ENCODE results near the gene PRKAR2A.

DNA sequence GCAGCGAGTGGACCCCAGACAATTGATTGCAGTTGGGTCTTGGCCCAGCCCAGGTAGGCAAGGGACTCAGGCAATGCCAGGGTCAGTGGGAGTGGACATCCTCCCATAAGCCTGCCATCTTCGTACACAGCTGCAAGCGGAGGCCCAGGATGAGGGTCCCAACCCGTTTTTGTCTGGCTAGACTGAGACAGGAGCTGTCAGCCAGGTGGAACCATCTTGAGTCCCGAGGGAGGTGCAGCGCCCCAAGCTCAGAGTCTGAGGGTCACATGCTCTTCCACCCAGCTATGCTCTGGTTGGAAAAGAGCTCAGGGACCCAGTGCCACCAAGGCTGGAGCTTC, 108.1 kb downstream of the PRKAR2A start:
- TF ChIP-seq POLR2AphosphoS5 (IDR thresholded peaks at IDR 0.05) (no peak), EZH2 (IDR thresholded peaks at IDR 0.05; ENCODE audit: borderline replicate concordance, insufficient read depth, low read length, poor library complexity, severe bottlenecking) (no peak), SMC3 (conservative IDR thresholded peaks at IDR 0.05; ENCODE audit: poor library complexity) (no peak), TAF1 (IDR thresholded peaks at IDR 0.05; ENCODE audit: low read depth) (no peak), EP300 (conservative IDR thresholded peaks at IDR 0.05; ENCODE audit: poor library complexity, severe bottlenecking) (no peak), RAD21 (conservative IDR thresholded peaks at IDR 0.05) (no peak)
- TF ChIP-seq, protein P1, sequence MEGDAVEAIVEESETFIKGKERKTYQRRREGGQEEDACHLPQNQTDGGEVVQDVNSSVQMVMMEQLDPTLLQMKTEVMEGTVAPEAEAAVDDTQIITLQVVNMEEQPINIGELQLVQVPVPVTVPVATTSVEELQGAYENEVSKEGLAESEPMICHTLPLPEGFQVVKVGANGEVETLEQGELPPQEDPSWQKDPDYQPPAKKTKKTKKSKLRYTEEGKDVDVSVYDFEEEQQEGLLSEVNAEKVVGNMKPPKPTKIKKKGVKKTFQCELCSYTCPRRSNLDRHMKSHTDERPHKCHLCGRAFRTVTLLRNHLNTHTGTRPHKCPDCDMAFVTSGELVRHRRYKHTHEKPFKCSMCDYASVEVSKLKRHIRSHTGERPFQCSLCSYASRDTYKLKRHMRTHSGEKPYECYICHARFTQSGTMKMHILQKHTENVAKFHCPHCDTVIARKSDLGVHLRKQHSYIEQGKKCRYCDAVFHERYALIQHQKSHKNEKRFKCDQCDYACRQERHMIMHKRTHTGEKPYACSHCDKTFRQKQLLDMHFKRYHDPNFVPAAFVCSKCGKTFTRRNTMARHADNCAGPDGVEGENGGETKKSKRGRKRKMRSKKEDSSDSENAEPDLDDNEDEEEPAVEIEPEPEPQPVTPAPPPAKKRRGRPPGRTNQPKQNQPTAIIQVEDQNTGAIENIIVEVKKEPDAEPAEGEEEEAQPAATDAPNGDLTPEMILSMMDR (IDR thresholded peaks at IDR 0.05; ENCODE audit: poor library complexity, severe bottlenecking) = no peak
- TF ChIP-seq, protein P2, sequence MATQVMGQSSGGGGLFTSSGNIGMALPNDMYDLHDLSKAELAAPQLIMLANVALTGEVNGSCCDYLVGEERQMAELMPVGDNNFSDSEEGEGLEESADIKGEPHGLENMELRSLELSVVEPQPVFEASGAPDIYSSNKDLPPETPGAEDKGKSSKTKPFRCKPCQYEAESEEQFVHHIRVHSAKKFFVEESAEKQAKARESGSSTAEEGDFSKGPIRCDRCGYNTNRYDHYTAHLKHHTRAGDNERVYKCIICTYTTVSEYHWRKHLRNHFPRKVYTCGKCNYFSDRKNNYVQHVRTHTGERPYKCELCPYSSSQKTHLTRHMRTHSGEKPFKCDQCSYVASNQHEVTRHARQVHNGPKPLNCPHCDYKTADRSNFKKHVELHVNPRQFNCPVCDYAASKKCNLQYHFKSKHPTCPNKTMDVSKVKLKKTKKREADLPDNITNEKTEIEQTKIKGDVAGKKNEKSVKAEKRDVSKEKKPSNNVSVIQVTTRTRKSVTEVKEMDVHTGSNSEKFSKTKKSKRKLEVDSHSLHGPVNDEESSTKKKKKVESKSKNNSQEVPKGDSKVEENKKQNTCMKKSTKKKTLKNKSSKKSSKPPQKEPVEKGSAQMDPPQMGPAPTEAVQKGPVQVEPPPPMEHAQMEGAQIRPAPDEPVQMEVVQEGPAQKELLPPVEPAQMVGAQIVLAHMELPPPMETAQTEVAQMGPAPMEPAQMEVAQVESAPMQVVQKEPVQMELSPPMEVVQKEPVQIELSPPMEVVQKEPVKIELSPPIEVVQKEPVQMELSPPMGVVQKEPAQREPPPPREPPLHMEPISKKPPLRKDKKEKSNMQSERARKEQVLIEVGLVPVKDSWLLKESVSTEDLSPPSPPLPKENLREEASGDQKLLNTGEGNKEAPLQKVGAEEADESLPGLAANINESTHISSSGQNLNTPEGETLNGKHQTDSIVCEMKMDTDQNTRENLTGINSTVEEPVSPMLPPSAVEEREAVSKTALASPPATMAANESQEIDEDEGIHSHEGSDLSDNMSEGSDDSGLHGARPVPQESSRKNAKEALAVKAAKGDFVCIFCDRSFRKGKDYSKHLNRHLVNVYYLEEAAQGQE (IDR thresholded peaks at IDR 0.05; ENCODE audit: borderline replicate concordance) = no peak
